SK-N-SH treated with all-trans-retinoic acid at 6 μM for 48 hours (cell line): ENCODE data around the gene PKNOX2.

ENCODE experiments used
- GLIS3 ChIP-seq: fragments of 250-450 bp; sonication (Bioruptor Pico); IDR thresholded peaks from 2 replicates; pipeline ENCODE4 v1.5.0; 2020; ENCODE audit warnings: mild to moderate bottlenecking, moderate library complexity
- RARB ChIP-seq: fragments of 250-450 bp; sonication (Bioruptor Pico); IDR thresholded peaks from 2 replicates; pipeline ENCODE4 v1.8.0; 2021; ENCODE audit warnings: mild to moderate bottlenecking, moderate library complexity
- SNAI2 ChIP-seq: fragments of 250-450 bp; sonication (Bioruptor Pico); IDR thresholded peaks from 2 replicates; pipeline ENCODE4 v1.5.0; 2020; ENCODE audit warnings: mild to moderate bottlenecking, moderate library complexity
- TCF4 ChIP-seq: fragments of 250-450 bp; sonication (Bioruptor Pico); IDR thresholded peaks from 2 replicates; pipeline ENCODE4 v1.8.0; 2021; ENCODE audit warnings: mild to moderate bottlenecking, moderate library complexity, borderline replicate concordance
- TOX ChIP-seq: fragments of 250-450 bp; sonication (Bioruptor Pico); IDR thresholded peaks from 2 replicates; pipeline ENCODE4 v1.8.0; 2021; ENCODE audit warnings: mild to moderate bottlenecking, moderate library complexity, borderline replicate concordance
- ZFP30 ChIP-seq: fragments of 450-650 bp; formaldehyde crosslinking; IDR thresholded peaks from 2 replicates; pipeline ENCODE4 v1.5.0; 2022; ENCODE audit warnings: mild to moderate bottlenecking, moderate library complexity

- TF ChIP-seq ZFP30 (CRISPR knock-in tag) (no peak), TOX (CRISPR knock-in tag) (no peak), SNAI2 (CRISPR knock-in tag) (no peak), GLIS3 (CRISPR knock-in tag) (no peak), RARB (CRISPR knock-in tag) (no peak), TCF4 (CRISPR knock-in tag) (no peak)
Observed at GRCh38 chr11:125393331-125393730, 228.8 kb downstream of the PKNOX2 start.
